ENCODE results near the gene MRPL55. TPM values are rescaled to one million over a fixed set of nuclear protein-coding genes. Genes with fewer than 3 reads are reported as not detected.

Gene MRPL55
- 35.2 and 51.4 TPM in 2 replicates for total RNA-seq

DNA sequence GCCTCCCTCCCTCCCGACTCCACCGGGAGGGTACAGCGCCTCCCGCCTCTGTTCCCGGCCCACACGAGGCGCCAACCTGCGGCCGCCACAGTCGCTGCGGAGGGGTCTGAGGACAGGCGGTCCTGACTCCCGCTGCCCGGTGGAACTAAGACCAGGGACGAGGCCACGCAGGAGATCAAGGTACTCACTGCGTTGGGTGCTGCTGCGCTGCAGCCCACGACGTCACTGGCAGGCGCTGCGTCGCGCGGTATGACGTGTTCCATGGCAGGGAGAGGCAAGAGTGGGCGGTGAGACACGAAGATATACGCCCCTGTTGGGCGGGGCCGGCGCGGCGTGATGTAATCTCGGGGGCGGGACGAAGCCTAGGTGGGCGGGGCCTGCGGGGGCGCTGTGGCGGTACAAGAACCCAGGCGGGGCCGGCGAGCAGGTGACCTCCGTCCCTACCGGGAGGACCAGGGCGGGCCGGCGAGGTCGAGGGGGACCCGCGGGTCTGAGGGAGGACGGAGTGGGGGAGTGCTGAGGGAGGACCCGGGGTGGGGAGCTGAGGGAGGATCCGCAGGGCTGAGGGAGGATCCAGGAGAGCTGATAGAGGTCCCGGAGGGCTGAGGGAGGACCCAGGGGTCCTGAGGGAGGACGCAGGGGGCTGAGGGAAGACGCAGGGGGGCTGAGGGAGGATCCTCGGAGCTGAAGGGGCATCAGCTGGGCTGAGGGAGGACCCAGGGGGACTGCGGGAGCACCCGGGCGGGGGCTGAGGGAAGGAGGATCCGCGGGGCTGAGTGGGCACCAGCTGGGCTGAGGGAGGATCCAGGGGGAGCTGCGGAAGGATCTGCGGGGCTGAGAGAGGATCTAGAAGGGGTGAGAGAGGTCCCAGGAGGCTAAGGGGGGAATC lies at the start of gene MRPL55:
MRPL55 (minus strand) TSS at position 227 of the 889 bp plus-strand sequence. CDS start 1,039 bp downstream, outside the sequence.

DNA sequence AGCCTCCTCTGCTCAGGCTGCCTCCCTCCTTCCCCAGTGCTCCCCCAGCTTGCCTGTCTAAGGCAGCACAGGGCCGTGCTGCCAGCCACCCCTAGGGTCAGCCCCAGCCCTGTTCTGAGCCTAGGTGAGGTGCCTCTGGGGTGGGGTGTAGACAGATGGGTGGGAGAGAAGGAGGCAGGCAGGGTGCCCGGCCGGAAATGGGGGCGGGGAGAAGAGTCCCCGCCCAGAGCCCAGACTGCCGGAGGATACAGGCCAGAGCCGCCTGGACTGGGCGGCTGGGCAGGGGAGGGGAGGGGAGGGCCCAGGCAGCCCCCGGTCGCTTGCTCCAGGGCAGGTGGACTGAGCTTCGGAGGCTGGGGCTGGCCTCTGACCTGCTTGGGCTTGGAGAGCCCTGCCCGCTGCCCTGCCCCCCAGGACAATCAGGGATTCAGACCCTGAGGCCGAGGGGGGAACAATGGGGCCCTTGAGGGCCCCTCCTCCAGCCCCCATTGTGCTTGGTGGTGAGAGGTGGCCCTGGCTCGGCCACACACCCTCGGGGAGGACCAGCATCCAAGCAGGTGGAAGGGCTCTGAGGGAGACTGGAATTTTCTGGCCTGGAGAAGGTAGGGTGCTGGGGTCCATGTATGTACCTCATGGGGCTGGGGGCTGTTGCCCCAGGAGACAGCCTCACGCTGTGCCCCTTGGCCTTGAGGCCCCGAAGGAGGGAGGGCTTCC lies 40.5 kb upstream of the MRPL55 start, which contains the start of gene GJC2:
GJC2 (plus strand) TSS at position 525 of the 714 bp plus-strand sequence. CDS start 7,829 bp downstream, outside the sequence.

DNA sequence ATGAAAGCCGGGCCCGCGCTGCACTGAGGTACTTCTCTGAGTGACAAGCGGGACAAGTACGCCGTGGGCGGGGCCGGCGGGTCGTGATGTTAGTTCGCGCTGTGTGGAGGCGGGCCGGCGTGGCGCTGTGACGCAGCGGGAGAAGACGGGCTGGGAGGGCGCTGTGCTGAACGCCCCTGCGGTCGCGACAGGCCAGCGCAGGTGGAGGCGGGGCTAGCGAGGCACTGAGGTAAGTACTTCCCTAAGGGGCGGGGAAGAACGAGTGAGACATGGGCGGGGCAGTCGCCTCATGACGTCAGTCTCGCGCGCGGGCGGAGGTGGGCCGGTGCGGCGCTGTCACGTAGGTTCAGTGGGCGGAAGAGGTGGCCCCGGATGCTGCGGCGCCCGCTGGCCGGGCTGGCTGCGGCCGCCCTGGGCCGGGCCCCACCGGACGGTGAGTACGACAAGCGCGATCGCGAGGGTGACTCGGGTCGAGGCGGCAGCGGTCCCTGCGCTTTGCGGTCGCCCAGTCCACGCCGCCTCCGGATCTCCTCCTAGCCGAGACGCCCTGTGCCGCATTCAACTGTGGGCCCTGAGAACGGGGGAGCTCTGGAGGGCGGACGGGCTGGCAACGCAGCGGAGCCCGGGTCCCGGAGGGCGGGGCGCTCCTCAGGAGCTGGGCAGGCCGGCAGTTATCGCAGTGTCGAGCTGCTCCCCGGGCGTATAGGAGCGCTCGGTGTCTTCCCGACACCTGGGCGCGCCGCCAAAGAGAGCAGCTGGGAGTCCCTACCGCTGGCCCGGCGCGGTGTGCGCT lies 31.0 kb upstream of the MRPL55 start, which contains the start of gene GUK1:
GUK1 (plus strand) TSS at position 349 of the 793 bp plus-strand sequence; CDS start at position 373, 24 bp downstream.

DNA sequence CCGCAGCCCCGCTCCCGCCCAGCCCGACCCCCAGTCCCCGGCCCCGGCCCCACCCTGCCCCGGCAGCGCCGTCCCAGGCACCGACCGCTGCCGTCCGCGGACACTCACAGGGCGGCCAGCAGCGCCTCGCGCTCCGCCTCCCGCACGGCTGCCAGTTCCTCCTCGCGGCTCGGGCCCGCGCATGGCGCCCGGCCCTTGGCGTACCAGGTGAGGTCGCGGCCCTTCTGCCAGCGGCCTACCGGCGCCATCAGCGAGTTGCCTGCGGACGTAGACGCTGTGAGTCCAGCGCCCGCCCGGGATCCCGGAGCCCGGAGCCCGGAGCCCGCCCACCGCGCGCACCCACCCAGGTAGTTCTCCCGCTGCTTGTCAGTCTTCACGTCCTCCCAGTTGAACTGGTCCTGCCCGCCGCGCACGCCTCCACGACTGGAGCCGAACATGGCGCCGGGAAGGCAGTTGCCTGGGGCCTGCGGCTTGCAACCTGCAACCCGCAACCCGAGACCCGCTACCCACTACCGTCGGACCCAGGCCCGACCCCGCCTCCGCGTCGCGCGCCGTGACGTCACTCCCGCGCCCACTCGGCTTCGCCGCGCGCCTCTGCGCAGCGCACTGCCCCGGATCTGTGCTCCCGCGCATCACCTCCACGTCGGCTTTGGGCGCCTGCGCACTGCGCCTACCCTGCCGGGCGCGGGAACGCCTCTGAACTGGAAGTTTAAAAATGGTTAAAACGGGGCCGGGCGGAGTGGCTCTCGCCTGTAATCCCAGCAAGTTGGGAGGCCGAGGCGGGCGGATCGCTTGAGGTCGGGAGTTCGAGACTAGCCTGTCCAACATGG lies 6.1 kb downstream of the MRPL55 start, which contains the start of gene C1orf35:
C1orf35 (minus strand) TSS at position 535 of the 830 bp plus-strand sequence; CDS start at position 437, 98 bp downstream.

DNA sequence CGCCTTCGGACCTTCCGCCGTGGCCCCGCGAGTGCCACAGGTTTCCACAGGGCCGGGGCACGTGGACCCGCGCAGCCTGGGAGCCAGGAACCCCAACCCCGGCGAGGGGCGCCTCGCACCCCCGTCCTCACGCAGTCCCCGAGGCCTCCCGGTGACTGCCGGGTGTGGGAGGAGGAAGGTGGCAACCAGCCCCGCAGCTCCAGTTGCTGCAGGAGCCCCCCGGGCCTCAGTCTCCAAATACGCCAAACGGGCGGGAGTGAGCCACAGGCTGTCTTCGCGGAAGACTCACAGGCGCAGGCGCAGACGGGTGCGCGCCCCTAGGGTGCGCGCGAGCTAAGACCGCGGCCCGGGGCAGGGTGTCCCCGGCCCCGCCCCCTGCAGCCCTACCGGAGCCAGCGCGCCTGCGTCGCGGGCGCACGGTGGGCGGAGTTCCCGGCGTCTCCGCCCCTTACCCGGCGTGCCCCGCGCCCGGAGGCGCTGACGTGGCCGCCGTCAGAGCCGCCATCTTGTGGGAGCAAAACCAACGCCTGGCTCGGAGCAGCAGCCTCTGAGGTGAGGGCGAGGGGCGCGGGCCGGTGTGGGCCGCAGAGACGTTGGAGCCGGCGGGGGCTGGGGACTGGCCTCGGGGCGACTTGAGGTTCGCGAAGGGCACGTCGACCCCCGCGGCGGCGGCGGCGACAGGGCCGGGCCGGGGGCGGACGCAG lies 26.7 kb downstream of the MRPL55 start, which contains the start of gene ARF1:
ARF1 (plus strand) TSS at position 495 of the 704 bp plus-strand sequence. CDS start 14,407 bp downstream, outside the sequence.

Small RNAs within 50 kb of the gene (small RNA-seq; reads per million reads assigned to genes)
- gene AL359510.1: not detected

Other genes starting within 250 kb of the MRPL55 start
- 0.78 and 1.5 TPM in 2 replicates for gene WNT9A, start 161.4 kb downstream of the MRPL55 start, total RNA-seq
- not detected in 2 replicates for gene WNT3A, start 102.3 kb downstream of the MRPL55 start, total RNA-seq
- 258 and 280 TPM in 2 replicates for gene ARF1, start 26.6 kb downstream of the MRPL55 start, total RNA-seq
- gene C1orf35, start 6.0 kb downstream of the MRPL55 start, total RNA-seq: 5.5 and 10.7 TPM in 2 replicates
- gene GUK1, start 31.0 kb upstream of the MRPL55 start, total RNA-seq: 295 and 463 TPM in 2 replicates
- gene GJC2, start 40.6 kb upstream of the MRPL55 start, total RNA-seq: 1.8 and 2.7 TPM in 2 replicates
- 3.7 and 4.3 TPM in 2 replicates for gene IBA57, start 56.5 kb upstream of the MRPL55 start, total RNA-seq
- gene OBSCN, start 98.7 kb upstream of the MRPL55 start, total RNA-seq: 1.4 and 2.9 TPM in 2 replicates